Transverse colon (tissue), 3 donors: Measurements from ENCODE around the gene SRP9.

Source experiments
- EP300 ChIP-seq: sonication (generic); formaldehyde crosslinking; IDR thresholded peaks from one replicate; pipeline ENCODE4 v1.6.1; 2017; ENCODE audit warnings: antibody characterized with exemption, low read depth
- POLR2A ChIP-seq: fragments of 450-650 bp; IDR thresholded peaks from one replicate; pipeline ENCODE4 v1.6.1; 2016; ENCODE audit warnings: antibody characterized with exemption, mild to moderate bottlenecking, moderate library complexity
- TF ChIP-seq, protein P1 (sequence below), 5 experiments: fragments of 200-600 bp in 3 of 5; fragments of 450-650 bp in 2 of 5; sonication (generic) in 3 of 5; IDR thresholded peaks; 1 replicate in 2 of 5; 2 replicates in 3 of 5; pipeline ENCODE4 v1.5.1; 2016 to 2017; ENCODE audit warnings: antibody characterized with exemption in 5 of 5, inconsistent platforms in 3 of 5, mild to moderate bottlenecking in 2 of 5, moderate library complexity in 1 of 5

DNA sequence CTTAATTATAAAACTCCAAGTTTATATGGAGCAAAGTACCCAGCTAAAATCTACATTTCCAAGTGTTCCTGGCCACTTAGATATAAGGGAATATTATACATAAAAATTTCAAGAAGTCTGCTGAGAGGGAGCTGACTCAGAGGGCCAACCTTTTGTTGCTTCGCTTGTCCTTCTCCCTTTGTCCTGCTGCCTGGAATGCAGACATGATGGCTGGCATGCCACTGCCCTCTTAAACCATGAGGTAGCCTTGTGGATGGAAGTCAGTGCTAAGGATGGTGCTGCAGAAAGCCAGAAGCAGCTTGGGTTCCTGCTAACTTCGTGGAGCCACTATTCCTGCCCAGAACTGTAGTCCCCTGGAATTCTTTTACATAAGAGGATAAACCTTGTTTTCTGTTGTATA is 38.9 kb upstream of the SRP9 start:
- TF ChIP-seq, protein P1, sequence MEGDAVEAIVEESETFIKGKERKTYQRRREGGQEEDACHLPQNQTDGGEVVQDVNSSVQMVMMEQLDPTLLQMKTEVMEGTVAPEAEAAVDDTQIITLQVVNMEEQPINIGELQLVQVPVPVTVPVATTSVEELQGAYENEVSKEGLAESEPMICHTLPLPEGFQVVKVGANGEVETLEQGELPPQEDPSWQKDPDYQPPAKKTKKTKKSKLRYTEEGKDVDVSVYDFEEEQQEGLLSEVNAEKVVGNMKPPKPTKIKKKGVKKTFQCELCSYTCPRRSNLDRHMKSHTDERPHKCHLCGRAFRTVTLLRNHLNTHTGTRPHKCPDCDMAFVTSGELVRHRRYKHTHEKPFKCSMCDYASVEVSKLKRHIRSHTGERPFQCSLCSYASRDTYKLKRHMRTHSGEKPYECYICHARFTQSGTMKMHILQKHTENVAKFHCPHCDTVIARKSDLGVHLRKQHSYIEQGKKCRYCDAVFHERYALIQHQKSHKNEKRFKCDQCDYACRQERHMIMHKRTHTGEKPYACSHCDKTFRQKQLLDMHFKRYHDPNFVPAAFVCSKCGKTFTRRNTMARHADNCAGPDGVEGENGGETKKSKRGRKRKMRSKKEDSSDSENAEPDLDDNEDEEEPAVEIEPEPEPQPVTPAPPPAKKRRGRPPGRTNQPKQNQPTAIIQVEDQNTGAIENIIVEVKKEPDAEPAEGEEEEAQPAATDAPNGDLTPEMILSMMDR (IDR thresholded peaks at IDR 0.05): no peak
- TF ChIP-seq EP300: no peak
- no peak for TF ChIP-seq POLR2A
